ENCODE results near the gene ELAVL4.

DNA sequence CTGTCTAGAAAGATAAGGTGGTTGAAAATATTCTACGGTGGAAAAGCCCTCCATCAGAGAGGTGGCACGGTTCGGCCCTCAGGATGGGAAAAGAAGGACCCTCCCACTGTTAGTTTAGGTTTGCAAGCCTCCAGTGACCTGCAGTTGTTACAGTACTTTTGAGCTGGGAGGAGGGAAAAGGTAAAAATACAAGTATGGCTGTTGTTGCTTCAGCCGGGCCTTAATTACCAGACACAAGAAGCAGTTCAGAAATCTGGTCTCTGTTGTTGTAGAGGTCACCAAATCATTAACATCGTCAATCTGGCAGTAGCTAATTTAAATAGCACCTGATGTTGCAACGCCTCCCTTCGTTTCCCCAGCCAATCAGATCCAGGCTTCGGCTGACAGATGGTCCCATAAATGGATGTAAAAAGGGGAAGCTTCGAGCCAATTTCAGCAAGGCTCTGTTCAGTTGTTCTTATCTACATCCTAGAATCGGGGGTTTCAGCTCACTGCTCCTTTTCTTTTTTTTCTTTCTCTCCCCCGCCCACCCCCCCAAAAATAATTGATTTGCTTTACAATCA, at the start of gene ELAVL4:
- TF ChIP-seq CTCF (IDR thresholded peaks at IDR 0.05; ENCODE audit: low read depth, low read length) (no peak), POLR2A (IDR thresholded peaks at IDR 0.05; ENCODE audit: extremely low read depth, insufficient read length) (no peak), MYC (IDR thresholded peaks at IDR 0.05; ENCODE audit: low read depth, low read length) (no peak)
- TF ChIP-seq, protein P1, sequence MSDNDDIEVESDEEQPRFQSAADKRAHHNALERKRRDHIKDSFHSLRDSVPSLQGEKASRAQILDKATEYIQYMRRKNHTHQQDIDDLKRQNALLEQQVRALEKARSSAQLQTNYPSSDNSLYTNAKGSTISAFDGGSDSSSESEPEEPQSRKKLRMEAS (IDR thresholded peaks at IDR 0.05; ENCODE audit: low read depth, low read length), result no peak

All from NB4 (cell line).